Measurements from ENCODE around the gene AGTPBP1.
A peak's percentile ranks its signal among the peaks of the same experiment; 100 is the strongest.

Gene AGTPBP1

DNA sequence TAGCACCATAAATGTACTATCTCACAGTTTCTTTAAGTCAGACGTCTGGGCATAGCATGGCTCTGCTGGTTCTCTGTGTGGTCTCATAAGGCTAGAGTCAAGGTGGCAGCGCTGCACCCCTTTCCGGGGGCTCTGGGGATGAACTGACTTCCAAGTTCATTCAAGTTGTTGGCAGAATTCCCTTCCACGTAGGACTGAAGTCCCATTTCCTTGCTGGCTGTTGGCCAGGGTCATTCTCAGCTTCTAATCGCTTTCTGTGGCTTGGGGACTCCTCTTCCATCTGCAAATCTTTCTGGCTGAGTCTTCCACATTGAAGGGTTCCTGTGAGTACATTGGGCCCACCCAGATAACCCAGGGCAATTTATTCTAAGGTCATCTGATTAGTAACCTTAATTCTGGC, 211.0 kb downstream of the AGTPBP1 start:
- DNase-seq = no peak

GRCh38 chr9:85528607-85529006, 213.1 kb downstream of the AGTPBP1 start:
- no peak for DNase-seq

DNA sequence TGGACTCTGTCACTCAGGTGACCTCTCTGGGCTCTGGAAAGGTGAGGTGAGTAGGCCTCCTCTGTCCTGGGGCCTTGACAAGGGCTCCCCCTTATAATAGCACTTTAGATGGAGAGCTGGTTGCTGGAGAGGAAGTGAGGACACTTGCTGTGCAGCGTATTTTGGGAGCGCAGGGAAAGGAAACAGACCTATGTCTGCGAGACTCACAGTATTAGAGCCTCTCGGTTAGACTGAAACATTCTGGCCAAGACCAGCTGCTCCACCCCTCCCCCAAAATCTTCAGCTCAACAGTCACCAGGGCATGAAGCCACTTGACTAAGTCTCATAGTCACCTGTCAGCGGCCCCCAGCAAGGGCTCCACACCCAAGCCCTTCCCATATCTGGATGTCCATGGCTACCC, 213.6 kb downstream of the AGTPBP1 start:
- DNase-seq = no peak

- no peak for DNase-seq
These were observed 214.3 kb downstream of the AGTPBP1 start for GRCh38 chr9:85527331-85528020.

DNA sequence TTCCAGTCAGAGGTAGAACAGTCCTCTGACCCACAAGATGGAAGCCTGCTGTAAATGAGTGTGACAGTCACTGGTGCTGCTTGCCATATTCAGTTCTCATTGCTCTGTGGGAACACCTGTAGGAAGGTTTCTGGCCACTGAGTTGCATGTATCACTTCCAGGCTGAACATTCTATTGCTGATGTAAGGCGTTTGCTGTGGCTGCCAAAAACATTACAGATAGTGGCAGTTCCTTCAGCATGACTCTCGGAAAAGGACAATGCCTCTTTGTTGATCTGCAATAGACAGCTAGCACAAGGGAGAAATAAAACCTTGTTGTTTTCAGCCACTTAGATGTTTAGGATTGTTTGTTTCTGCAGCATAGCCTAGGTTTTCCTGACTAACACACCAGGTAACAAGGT, 217.2 kb downstream of the AGTPBP1 start:
- DNase-seq = no peak

DNA sequence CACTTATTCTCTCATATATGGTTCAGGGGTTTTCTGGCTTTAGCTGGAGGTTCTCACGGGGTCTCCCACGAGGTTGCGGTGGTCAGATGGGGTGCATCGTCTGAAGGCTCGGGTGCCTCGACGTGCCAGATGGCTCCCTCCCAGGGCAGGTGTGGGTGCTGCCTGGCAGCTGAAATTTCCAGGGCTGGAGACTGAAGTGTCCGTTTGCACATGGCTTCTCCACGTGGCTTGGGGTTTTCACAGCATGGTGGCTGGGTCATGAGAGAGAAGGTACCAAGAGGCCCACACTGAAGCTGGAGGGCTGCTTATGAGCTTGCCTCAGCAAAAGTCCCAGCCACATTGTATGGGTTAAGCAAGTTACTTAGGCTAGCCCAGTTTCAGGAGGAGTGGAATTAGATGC, 218.6 kb downstream of the AGTPBP1 start:
- DNase-seq = peak; percentile 8

DNA sequence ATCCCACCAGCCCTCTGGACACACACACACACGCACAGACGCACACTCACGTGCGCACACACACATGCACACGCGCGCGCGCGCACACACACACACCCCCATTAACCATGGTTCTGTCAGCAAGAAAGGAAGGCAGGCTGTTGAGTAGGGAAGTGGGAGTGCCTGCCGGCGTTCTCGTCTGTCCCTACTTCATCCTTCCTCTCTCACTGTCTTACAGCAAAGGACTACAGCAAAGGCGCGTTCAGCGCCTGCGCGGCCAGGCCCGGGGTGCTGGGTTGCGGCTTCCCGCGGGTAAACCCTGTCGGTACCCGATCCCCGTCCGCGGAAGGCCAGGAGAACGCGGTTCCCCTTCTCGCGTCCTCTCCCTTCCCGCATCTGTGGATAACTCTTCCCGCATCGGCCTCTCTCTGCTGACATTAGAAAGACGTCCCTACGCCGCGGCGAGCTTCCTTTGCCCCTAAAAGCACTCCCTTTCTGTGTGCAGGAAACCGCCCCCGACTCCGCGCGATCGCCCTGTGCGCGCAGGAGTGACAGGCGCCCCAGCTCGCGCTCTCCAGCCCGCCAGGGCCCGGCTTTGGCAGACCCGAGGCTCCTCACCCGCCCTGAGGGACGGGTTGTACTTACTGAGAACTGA, 219.2 kb downstream of the AGTPBP1 start:
- peak; percentile 33 for DNase-seq

- DNase-seq = no peak
These were observed 220.2 kb downstream of the AGTPBP1 start for GRCh38 chr9:85521371-85522197.

- DNase-seq = no peak
These were observed 224.6 kb downstream of the AGTPBP1 start for GRCh38 chr9:85516976-85517637.

GRCh38 chr9:85516455-85516854, 225.3 kb downstream of the AGTPBP1 start:
- DNase-seq = peak; percentile 20

GRCh38 chr9:85515021-85515420, 226.7 kb downstream of the AGTPBP1 start:
- no peak for DNase-seq

DNA sequence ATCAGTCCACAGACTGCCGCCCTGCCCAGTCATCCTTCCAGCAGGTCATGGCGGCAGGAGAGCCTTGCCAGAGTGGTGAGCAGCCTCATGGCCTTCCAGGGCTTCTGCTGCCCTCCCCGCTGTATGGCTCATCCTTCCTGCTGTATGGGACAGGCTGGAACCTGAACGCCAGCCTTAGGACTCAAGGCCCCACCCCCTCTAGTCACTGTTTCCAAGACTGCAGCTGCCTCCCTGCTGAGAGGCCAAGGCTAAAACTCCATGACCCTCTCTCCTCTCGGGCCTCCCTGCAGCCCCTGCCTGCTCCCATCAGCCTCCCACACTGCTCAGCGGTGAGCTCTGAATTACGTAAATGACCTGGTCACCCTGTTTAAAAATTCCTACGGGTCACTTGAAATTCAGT, 227.5 kb downstream of the AGTPBP1 start:
- DNase-seq = no peak

GRCh38 chr9:85511746-85512145, 230.0 kb downstream of the AGTPBP1 start:
- no peak for DNase-seq

GRCh38 chr9:85510830-85511504, 230.8 kb downstream of the AGTPBP1 start:
- DNase-seq = no peak

- DNase-seq = no peak
These were observed 233.1 kb downstream of the AGTPBP1 start for GRCh38 chr9:85508616-85509015.

DNA sequence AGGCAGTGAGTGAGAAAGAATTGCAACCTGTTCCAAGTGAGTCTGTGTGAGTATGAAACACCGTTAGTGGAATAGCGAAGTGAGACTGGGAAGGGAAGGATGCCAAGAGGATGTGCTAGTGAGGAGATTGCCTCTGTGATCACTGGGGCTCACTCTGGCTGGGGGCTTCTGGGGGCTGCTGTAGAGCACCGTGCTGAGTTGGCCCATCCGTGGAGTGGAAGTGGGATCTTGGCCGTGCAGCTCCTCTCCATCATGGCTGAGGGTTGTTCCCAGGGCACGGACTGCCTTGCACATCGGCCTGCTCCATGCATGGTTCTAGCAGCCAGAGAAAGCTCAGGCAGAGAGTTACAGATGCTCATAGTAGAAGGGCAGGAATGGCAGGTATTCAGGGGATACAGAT, 236.1 kb downstream of the AGTPBP1 start:
- DNase-seq = no peak

DNA sequence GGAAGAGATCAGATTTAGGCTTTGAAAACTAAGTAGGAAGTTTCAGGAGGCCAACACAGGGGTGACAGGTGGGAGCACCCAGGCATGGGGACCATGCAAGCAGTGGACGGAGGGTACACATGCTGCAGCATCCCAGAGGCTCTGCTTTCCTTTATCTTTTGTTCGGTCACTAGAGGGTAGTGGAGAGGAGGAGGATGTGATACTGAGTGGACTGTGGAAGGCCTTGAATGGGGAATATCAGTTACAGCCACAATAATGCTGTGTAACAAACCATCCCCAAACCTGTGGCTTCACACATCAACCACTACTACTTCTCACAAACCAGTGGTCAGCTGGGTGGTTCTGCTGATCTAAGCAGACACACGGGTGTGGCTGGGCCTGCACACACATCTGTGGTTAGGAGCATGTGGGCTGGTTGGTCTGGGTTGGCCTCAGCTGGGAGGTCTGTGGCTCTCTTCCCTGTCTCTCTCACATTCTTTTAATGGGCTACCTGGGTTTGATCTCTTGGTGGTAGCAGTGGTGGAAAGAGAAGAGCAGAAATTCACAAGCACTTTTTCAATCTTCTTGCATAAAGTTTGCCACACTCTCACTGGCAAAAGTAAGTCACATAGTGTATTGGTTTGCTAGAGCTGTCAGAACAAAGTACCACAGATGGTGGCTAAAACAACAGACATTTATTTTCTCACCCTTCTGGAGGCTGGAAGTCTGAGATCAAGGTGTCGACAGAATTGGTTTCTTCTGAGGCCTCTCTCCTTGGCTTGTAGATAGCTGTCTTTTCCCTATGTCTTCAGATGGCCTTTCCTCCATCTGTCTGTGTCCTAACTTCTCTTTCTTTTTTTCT, 238.7 kb downstream of the AGTPBP1 start:
- DNase-seq = no peak

DNA sequence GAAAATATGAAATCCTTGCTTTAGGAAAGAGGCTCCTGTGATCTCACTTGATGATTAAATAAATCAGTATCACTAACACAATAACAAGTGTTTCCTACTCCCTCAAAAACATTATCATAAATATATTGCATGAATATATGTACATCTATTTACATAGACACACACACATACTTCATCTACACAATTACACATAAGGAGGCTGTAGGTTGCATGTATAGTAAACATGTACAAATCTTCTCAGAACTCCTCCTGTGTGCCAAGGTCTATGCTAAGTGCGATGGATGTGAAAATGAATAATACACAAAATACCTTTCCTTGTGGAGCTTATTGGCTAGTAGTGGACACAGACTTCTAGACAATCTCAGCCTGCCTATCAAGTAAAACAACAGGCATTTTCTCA, 239.9 kb downstream of the AGTPBP1 start:
- no peak for DNase-seq

DNA sequence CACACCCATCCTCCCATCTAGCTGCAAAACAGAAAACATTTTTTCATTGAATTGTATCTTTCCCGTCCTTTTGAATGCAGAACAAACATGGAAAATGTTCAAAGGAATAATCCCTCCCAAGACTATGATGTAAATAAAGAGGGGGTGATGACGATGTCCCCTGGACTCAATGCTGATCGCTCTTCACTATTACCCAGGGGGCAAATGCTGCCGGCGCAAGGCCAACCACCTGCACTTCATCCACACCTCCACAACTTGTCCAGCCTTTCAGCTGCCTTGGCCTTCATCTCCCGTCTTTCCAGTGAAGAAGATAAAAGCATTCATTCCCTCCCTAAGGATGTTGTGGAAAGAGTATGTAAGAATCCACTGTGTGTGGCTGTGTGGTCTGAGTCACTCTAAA, 240.3 kb downstream of the AGTPBP1 start:
- no peak for DNase-seq

Measured in NCI-H1092 (cell line).